NOMO-1 (cell line): ENCODE results near the gene MTMR6.

Experiments used
- DNase-seq, 2 experiments: peaks; one replicate each; lab custom pipeline; 2025; ENCODE audit not compliant: unreplicated experiment in 2 of 2; lab: John Stamatoyannopoulos, UW

MTMR6 gene

DNA sequence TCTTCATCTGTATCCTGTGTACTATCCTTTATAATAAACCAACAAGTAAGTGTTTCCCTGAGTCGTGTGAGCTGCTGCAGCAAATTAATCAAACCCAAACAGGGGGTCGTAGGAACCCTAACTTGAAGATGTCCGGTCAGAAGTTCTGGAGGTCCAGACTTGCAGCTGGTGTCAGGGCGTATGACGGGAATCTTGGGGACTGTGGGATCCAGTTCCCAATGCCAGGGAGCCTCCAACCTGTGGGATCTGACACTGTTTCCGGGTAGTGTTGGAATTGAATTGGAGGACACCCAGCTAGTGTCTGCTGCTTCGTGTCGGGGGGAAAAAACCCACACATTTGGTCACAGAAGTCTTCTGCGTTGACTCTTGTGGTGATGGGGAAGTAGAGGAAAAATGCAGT lies 63.1 kb downstream of the MTMR6 start:
- no peak for DNase-seq

DNA sequence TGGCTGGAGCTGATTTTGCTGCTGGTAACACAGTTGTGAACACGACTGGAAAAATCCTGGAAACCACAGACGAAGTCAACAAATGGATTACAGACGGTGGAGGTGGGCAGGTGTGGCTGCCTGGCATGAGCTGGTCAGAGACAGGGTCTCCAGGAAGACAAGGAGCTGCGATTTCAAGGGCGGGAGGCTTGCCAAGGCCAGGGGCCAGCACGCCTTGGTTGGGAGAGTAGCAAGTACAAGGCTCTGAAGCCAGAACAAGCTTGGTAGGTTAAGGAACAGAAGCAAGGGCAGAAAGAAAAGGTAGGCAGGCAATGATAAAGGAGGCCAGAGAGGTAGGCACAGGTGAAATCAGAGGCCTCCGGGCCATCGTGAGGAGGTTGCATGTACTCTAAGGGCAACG lies 64.5 kb downstream of the MTMR6 start:
- no peak for DNase-seq

DNA sequence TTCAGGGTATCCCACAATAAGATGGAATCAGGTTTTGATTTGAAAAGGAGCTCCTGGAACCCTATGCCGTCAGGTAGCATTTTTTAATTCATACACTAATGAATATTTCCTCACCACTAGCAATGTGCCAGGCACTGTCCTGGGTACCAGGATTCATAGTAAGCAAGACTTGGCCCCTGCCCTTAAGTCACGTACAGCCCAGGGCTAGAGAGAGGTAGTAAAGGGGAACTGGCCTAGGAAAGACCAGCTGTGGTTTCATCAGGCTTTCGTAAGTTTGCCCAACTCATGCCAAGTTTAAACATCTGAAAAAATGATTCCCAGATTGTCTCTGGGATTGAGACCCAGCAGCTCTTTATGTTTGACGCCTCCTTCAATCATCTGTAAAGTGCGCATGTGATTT lies 69.3 kb downstream of the MTMR6 start:
- DNase-seq, result peak; percentile 35 to 65

- DNase-seq, result no peak
Measured at GRCh38 chr13:25217023-25217885, 70.0 kb downstream of the MTMR6 start.

- no peak for DNase-seq
Measured at GRCh38 chr13:25215253-25215575, 72.1 kb downstream of the MTMR6 start.

DNA sequence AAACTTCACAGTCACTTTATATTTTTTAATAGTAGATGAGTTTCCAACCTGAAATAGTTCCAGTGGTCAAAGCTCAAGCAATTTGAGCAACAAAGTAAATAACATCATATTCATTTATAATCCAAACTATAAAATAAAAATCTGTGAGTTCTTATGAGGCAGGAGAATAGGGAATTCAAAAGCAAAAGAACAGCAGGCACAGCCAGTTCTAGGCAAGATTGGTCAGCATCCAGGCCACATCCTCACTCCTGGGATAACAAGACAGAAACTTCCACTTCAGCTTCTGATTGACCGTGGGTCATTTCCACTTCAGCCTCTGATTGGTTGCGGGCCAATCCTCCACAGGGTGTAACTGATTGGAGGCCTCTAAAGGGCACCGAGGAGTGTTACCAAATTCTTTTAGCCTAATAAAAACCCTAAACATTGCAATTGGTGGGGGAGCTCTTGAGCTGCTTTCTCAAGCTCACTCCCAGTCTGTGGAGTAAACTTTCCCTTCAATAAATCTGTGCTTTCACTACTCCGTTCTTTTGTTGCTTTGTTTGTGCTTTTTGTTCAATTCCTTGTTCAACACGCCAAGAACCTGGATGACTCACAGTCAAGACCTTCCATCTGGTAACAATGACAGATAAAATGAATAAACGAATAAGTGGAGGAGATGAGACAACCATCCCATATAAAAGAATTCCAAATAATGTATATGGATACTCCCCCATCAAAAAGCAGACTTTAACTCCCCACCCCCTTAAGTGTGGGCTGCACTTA lies 72.6 kb downstream of the MTMR6 start:
- no peak for DNase-seq

DNA sequence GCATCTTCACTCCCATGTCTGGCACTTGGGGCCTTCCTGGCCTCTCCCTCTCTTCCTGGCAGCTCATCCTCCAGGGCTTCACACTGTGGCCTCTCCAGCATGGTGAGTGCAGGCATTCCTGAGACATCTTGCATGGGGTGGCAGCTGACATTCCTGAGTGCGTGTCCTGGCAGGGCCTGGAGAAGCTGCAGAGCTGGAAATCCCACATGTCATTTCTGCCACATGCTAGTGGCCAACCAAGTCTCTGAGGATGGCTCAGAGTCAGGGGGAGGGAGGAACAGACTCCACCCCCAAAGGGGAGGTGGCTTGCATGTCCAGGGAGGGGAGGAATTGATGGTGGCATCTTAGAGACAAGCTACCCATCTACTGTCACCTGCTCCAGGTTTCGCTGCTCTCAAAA lies 73.6 kb downstream of the MTMR6 start:
- DNase-seq, result no peak

DNA sequence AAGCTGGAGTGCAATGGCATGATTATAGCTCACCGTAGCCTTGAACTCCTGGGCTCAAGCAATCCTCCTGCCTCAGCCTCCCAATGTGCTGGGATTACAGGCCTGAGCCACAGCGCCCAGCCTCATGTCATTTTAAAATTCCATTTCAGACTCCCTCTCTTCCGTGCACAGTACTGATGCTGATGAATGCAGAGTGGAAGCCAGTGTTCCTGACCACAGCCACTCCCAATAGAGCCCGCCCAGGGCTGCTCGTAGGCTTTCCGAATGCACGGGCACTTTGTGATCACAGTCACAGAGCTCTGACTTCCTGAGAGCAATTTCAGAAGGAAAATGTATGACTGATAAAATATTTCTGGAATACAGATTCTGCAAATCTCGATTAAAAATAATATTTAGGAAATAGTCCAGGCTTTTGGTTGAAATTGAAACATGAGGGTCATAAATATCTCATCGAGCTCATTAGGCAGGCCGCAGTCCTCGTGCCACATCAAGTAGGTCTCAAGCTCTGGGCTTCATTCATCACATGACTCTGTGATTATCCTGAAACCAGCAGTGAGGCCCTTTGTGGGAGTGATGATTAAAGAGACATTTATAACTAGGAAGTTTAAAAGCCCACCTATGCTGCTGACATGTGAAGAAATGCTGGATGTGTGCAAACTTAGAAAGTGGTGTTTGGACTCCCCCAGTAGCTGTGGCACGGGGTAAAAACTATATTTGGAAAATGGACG lies 76.3 kb downstream of the MTMR6 start:
- no peak for DNase-seq

- DNase-seq, result no peak
Measured at GRCh38 chr13:25207291-25207810, 79.9 kb downstream of the MTMR6 start.

DNA sequence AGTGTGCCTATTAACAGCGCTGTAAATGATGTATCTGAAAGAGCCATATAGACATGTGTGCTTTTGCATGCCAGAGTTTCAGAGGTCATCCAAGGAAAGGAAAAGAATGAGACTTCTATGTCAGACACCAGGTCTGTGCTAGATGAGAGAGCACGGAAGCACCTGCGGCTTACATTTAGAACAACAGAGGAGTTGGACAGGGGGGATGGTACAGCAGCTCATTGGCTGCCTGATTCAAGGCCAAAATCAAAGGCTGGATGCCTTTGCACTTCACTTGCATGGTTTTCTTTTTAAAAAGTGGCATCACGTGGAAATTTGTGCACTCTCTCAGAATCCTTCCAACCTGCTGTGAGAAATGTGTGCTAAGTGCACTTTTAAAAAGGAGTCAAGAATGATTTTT lies 82.4 kb downstream of the MTMR6 start:
- DNase-seq, result no peak

DNA sequence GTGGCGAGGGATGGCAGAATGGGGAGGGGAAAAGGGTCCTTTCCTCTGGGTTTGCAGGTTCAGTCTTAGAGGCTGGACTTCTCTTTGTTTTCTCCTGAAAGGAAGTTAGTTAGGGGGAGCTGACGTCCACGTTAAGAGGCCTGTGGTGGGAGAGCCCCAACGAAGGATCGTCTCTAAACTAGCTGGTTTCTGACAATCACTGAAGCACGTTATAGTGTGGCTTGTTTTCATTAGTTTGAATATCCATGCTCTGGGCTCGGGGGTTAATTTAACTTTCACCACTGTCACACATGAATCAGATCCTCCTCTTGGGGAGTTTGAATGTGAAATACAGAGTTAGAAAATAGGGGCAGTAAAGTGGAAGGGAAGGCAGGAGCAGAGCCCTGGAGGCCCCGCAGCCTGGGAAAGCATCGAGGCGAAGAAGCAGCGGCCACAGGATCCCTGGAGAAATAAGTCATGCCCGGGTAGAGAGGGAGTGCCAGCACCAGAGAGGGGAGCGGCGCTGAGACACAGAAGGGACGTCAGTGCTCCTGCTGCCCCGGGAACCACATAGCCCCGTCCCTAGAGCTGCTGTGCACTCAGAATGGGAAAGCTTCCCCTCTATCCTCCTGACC lies 84.1 kb downstream of the MTMR6 start:
- no peak for DNase-seq

GRCh38 chr13:25200783-25201182 lies 86.5 kb downstream of the MTMR6 start:
- no peak for DNase-seq

DNA sequence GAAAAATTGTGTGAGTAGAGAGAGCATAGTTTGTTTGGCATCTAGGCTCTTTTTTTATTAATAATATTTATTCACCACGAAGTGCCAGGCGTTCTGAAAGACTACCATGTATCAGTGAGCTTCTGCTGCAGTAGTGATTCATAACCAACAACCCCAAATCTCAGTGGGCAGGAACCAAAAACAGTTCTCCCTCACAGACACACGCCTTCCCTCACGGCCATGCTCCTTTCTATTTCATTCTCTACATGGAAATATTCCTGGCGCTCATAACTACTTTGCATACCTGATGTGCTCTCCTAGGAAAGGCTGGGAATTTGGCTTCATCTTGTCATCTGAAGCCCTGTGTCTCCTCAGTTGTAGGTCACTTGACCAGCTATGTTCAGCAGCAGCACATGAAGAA lies 88.6 kb downstream of the MTMR6 start:
- no peak for DNase-seq

- no peak for DNase-seq
Measured at GRCh38 chr13:25196971-25197370, 90.3 kb downstream of the MTMR6 start.
